Activated CD4-positive, alpha-beta T cell treated with anti-CD3 and anti-CD28 coated beads, Interleukin-2, Interleukin-4, amounts not matched to agents 100 ng/mL and 50 ng/mL, durations not matched to agents 16 hours and 8 hours (primary cell): Measurements from ENCODE around the gene CDHR1.
A peak's percentile ranks its signal among the peaks of the same experiment; 100 is the strongest.

Experiments
- DNase-seq: peaks from one replicate; pipeline ENCODE4 v3.0.0-alpha.2; 2020; ENCODE audit warnings: low spot score

CDHR1 gene

DNA sequence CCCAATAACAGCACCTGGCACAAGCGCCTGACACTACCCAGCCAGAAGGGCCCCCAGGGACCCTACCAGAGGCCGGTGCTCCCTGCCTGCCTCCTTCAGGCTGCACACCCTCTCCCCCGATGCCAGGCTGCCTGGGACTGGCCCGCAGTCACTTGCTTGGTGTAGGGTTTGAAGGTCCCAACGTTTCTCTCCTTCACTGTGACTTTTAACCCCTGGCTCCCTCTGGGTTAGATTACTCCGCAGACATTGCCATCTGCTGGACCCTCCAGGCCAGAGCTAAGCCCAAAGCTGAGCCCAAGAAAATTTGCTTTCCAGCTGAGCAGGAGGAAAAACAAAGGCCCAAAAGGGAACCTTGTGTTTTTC, 6.9 kb downstream of the CDHR1 start:
- no peak for DNase-seq

DNA sequence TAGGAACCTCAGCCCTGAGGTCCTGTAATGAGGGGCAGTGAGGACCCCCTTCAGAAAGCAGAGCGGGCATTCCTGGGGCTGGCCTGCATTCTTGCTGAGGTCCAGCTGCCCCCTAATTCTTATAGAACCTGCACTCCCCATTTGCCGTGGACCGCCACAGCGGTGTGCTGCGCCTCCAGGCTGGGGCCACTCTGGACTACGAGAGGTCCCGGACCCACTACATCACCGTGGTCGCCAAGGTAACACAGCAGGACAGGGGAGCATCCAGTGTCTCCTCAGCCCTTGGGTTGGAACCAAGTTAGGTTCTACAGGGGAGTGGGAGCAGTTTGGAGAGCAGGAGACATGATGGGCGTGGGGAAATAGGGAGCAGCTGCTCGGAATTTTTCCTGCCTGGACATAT, 7.3 kb downstream of the CDHR1 start:
- DNase-seq, result no peak

GRCh38 chr10:84202349-84202748, 8.0 kb downstream of the CDHR1 start:
- no peak for DNase-seq

- no peak for DNase-seq
Measured at GRCh38 chr10:84204122-84204521, 9.8 kb downstream of the CDHR1 start.

GRCh38 chr10:84204610-84205009, 10.3 kb downstream of the CDHR1 start:
- DNase-seq, result no peak

DNA sequence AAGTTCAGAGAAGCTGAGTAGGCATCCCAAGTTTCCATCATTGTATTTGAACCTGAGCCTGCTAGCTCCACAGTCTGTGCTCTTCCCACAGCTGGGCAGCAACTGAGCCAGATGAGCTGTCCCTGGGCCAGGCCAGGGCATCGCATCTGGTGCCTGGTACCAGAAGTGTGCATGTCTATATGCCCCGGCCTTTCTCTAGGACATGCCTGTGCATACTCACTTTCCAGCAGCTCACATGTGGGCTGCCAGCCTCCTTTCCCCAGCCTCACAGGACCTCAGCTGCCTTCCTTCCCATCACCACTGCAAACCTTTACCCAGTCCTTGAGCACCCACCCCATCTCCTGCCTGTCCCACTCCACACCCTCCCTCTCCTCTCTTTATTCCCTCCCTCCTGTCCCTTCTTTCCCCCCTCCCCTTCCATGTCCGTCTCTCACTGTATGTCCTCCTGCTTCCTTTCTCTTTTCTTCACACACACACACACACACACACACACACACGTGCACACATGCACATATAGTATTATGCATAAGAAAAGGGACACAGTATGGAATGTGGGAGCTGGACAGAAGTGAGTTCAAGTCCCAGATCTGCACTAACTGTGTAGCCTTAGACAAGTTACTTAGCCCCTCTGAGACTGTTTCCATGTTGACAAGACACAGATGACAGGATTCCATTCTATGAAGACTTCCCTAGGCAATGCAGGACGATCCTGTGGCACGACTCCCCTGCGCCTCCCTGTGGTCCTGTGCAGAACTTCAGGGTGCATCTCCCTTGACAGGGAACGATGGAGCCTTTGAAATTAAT, 10.9 kb downstream of the CDHR1 start:
- peak; percentile 54 for DNase-seq

GRCh38 chr10:84205853-84206525, 11.7 kb downstream of the CDHR1 start:
- no peak for DNase-seq

DNA sequence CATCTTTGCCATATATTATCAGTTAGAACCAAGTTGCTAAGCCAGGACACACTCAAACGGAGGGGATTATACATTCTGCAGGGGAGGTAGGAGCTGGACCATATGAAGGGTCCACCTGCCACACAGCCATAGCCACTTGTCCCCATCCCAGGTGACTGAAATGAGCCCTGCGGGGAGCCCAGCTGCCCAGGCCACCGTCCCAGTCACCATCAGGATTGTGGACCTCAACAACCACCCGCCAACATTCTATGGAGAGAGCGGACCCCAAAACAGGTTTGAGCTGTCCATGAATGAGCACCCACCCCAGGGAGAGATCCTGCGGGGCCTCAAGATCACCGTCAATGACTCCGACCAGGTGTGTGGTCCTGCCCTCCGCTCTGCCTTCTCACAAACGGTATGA, 13.7 kb downstream of the CDHR1 start:
- no peak for DNase-seq

- no peak for DNase-seq
Measured at GRCh38 chr10:84211566-84211965, 17.2 kb downstream of the CDHR1 start.

- no peak for DNase-seq
Measured at GRCh38 chr10:84212014-84212413, 17.7 kb downstream of the CDHR1 start.

DNA sequence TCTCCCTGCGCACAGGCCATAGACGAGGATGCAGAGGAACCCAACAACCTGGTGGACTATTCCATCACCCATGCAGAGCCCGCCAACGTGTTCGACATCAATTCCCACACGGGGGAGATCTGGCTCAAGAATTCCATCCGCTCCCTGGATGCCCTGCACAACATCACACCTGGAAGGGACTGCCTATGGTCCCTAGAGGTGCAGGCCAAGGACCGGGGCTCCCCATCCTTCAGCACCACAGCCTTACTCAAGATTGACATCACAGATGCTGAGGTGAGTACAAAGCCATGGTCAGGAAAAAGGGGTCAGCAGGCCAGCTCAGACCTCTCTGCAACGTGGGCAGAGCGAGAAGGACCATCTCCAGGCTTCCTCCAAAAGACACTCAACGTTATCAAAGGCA, 18.7 kb downstream of the CDHR1 start:
- DNase-seq, result no peak

GRCh38 chr10:84214046-84214572, 19.8 kb downstream of the CDHR1 start:
- DNase-seq, result no peak

- DNase-seq, result peak; percentile 47
Measured at GRCh38 chr10:84214612-84215235, 20.4 kb downstream of the CDHR1 start.

- no peak for DNase-seq
Measured at GRCh38 chr10:84216834-84217233, 22.5 kb downstream of the CDHR1 start.

- no peak for DNase-seq
Measured at GRCh38 chr10:84217746-84218145, 23.4 kb downstream of the CDHR1 start.

DNA sequence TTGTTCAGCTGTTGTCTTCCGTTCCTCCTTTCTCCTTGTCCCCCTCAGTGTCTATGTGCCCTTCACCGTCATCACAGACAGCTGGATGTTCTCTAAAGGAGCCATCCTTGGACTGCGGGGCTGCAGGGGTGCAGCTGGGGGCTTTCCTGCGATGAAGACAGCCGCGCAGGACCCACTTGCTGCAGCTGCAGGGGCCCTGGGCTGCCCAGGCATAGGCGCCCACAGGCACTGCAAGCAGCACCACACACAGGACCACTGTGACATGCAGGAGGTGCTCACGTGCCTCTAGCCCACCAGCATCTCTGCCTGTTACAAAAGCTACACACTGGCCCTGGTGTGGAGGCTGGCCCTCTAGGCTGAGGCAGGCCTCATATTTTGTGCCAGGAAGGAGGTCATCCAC, 27.6 kb downstream of the CDHR1 start:
- DNase-seq, result no peak

DNA sequence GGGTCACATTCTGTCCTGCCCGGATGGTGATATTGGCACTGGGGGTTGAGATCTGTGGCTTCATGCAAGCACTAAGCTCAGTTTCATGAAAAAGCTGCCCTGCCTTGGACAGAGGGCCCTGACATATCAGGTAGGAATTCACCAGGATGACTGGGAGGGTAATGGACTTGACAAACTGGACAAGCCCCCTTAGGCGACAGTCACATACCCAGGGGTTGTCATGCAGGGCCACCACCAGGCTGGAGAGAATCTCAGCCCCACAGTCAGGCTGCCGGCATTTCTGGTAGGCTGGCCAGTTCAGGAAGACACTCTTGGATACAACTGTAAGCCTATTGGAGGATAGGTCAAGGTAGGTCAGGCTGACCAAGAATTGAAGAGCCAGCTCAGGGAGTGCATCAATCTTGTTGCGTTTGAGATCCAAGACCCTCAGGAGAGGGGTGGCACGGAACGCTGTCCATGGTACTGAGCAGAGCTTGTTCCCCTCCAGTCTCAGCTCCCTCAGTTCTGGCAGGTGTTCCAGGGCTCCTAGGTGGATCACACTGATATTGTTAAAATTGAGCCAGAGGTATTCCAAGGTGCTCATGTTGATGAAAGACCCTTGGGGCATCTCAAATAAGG, 30.2 kb downstream of the CDHR1 start:
- DNase-seq, result no peak

DNA sequence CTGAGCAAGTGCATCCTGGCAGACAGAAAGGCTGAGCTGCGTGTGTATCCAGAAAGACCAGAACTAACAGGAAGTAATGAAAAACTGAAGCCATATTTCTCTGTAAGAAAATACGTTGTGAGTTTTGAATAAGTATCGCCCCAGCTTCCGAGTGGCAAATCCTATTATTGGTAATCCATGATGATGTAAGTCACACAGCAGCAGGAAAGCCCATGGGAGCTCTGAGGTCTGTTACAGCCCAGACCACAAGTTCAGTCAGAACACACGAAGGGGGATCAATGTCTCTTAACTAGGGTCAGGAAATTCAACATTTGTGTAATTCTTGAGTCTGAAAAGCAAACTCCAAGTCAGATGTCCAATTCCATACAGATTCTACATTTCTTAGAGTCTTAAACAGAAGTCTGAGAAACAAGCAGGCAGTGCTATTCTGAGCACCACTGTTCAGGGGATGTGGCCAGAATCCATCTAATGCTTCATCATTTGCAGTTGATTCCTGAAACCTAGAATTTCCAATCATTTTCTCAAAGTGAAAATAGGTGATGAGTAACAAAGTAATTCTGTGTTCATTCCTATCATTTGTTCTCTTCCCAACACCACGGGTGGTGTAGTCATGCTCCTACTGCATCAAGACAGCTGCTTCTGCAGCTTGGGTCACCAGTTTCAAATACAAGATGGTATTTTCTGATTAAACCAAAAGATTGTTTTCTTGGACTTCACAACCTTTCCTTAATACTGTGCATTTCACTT, 31.3 kb downstream of the CDHR1 start, which contains the start of gene LRIT2:
LRIT2 (minus strand) TSS at position 118 of the 747 bp plus-strand sequence; CDS start at position 94, 24 bp downstream.
- DNase-seq, result no peak

DNA sequence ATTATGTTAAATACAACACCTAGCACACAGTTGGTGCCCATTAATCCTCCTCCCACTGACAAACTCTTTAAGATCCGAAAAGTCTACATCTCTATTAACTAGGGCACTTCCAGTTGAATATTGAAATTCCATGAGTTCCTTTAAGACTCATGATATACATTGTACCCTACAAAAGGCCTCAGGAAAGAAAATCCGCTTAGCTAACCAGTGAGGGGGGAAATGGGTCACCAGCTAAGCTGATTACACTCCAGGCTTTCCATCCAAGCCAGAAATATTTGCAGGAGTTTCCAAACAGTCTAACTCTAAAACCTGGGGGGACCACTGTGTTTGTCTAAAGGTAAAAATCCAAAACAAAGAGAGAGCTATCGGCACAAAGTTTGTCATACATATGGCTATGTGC, 32.3 kb downstream of the CDHR1 start:
- no peak for DNase-seq

DNA sequence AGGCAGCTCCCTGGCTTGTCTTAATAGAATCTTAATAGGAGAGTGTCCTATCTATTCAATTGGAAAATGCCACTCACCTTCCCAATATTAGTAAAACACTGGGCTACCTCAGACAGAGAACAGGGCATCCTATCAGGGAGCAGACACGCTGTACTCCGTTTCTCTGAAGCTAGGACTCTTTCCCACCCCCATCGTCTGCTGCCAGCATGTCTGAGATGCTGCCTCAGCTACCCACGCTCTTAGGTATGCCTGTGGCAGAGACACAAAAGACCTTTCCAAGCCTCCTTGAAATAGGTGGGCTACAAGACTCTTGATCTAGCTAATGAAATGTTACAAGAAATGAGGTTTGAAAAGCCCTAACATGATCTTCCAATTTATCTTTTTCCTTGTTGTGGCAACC, 33.5 kb downstream of the CDHR1 start:
- DNase-seq, result no peak

DNA sequence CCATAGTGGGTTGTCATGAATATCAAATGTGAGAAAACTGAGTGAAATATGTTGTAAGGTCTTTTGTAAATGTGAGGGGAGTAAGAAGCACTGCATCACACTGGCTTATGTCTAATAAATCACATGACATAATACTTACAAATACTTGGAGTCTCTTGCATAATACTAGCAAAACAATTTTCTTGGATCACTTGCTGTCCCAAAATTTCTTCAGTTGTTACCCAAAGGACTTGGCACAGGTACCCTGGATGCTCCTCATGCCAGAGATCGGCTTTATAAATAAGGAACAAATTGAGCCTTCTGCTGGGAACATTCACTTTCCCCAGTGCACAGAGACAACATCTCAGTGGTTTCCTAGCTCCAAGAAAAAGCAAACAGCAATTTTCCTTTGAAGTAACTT, 36.0 kb downstream of the CDHR1 start:
- no peak for DNase-seq

DNA sequence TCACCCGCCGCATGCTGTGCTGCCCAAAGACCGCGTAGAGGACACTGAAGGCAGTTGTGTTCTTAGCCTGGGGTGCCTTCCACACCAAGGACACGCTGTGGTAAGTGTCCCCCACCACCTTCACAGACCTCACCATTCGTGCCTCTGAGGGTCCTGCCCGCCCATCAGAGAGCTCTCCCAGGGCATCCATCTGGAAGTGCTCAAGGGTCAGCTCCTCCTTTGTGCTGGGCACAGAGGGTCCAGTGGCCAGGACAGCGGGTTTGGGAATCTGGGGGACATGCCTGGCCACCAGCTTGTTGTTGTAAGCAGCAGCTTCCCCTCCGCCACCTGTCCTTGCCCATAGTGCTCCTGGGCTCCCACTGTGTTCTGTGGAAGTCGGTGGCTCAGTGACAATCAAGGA, 38.0 kb downstream of the CDHR1 start:
- DNase-seq, result no peak
